NOMO-1 (cell line): ENCODE measurements around the gene DNPEP.
"Not testable (repeated sequence)": the region's sequence is repeated elsewhere in the genome, so short reads cannot be mapped to it uniquely, and the experiment has no call there.

ENCODE experiments used
- DNase-seq, 2 experiments: peaks; one replicate each; lab custom pipeline; 2025; ENCODE audit not compliant: unreplicated experiment in 2 of 2; lab: John Stamatoyannopoulos, UW

The DNPEP gene

DNA sequence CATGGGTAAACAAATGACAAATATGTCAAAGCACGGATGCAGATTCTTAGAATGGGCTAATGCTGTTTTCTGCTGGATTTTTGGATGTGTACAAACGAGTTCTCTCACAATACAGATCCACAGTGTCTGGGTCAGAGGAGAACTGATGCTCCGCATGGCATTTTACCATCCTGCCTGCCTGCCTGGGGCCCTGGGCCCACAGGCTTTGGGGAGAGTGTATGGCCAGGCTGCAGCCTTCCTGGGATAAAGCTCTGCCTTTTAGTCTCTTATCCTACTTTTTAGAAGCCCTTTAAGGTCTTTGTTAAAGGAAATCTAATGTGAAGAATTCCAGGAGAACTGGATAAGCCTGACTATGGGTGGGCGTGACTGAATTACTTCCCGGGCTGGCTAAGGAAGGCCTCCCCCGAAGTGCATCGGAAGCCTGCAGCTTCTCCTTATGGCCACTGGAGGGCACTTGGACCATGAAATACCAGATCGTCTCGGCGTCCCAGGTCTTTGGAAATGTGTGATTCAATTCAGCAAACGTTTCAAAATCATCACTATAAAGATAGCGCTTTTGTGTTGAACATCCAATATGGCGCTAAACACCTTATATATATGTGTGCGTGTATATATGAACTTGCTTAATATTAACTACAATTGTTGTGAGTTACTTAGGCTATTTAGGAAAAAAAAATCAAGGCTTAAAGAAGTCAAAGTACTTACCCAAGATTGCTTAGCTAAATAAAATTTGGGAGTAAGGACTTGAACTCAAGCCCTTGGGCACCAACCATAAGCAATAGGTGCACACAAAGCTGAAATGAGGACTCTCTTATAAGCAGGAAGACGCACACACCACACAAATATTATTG, 15.2 kb upstream of the DNPEP start:
- DNase-seq = peak; percentile 61 to 80

DNA sequence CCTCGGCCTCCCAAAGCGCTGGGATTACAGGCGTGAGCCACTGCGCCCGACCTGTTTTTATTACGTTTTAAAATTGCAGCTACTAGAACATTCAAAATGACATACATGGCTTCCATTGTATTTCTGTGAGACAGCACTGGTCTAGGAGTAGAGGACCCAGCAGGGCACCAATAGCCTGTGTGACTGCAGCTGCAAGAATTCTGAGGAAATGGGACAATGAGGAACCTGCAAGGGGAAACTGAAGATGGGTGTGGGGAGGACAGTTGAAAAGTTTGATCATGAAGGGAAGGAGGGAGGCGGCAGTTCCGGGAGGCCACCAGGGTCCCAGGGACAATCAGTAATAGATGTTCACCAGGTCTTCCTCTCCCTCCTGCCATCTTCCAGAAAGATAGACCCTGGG, 13.9 kb upstream of the DNPEP start:
- DNase-seq = peak; percentile 26 to 72

- no peak for DNase-seq
Observed at GRCh38 chr2:219400562-219400961, 12.8 kb upstream of the DNPEP start.

- peak; percentile 47 to 60 for DNase-seq
Observed at GRCh38 chr2:219399716-219400478, 12.2 kb upstream of the DNPEP start.

- no peak for DNase-seq
Observed at GRCh38 chr2:219398721-219399363, 11.1 kb upstream of the DNPEP start.

- DNase-seq = peak in 1 of 2 experiments; percentile 54
Observed at GRCh38 chr2:219396863-219397457, 9.2 kb upstream of the DNPEP start.

DNA sequence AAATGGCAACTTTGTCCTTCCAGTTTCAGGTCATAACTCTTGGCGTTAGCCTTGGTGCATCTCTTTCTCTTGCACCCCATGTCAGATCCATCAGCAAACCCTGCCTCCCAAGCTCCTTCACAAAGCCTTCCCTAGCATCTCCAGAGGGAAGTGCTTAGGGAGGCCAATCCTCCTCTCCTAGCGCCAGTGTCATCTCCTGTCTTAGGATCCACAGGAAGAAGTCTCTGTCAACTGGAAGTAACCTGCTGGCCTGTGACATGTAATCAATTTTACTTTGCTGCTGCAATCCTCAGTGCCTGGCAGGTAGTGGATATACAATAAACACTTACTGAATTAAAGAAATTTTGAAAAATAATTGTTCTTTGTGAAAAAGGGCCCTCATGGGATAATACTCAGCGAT, 7.9 kb upstream of the DNPEP start:
- DNase-seq = no peak

- DNase-seq = not testable (repeated sequence)
Observed at GRCh38 chr2:219395056-219395455, 7.3 kb upstream of the DNPEP start.

GRCh38 chr2:219392754-219393153, 5.0 kb upstream of the DNPEP start:
- no peak for DNase-seq

DNA sequence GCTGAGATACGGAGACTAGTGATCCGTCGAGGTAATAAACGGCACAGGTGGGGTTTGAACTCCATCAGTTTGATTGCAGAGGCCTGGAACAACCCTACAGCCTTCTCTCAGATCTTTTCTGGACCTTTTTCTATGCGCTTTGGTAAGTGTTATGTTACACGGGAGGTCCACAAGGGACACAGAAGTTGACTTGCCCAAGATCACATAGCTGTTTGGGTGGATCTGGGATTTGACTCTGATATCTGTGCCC, 1.1 kb upstream of the DNPEP start:
- DNase-seq = no peak

- DNase-seq = peak; percentile 94 to 97
Observed at GRCh38 chr2:219388121-219388906, 602 bp upstream of the DNPEP start.

- no peak for DNase-seq
Observed at GRCh38 chr2:219386532-219387280, 1.0 kb downstream of the DNPEP start.

DNA sequence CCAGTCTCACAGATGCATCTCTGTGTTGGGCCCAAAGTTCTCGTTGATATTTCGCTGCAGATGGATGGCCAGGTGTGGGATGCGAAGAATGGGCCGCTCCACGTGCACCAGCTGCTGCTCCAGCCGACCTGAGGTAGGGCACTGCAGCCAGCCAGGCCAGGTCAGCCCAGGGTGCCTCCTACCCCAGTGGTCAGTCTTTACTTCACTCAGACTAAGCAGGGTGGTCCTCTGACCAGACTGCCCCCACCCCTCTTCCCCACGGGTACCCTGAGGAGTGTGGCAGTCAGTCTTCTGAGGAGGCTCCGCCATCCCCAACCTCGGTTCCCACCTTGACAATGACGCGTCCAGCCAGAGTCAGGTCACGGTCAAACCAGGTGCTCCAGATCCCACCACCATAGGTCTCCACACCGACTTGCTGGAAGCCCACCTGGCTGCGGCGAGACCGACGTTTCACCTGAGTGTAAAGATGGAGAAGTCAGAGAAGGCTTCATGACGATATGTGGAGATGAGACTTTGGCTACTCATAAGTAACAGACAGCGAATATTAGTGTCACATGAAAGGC, 1.7 kb downstream of the DNPEP start:
- no peak for DNase-seq

DNA sequence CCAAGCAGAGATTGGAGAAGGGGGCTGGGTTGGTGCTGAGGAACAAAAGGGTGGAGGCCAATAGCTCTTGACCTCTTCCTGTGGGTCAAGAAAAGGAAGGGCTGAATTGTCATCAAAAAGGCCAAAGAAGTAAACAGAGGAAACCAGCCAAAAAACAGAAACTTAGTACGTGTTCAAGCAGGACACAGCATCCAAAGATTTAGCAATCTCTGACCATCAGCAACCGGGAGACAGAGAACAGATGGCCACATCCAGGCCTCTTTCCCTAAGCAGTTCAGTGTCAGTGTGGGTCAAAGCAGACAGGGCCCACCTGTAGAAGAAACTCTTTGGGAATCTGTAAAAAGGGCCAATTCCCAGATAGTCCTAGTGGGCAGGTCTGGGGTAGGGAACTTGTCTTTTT, 2.9 kb downstream of the DNPEP start:
- no peak for DNase-seq

DNA sequence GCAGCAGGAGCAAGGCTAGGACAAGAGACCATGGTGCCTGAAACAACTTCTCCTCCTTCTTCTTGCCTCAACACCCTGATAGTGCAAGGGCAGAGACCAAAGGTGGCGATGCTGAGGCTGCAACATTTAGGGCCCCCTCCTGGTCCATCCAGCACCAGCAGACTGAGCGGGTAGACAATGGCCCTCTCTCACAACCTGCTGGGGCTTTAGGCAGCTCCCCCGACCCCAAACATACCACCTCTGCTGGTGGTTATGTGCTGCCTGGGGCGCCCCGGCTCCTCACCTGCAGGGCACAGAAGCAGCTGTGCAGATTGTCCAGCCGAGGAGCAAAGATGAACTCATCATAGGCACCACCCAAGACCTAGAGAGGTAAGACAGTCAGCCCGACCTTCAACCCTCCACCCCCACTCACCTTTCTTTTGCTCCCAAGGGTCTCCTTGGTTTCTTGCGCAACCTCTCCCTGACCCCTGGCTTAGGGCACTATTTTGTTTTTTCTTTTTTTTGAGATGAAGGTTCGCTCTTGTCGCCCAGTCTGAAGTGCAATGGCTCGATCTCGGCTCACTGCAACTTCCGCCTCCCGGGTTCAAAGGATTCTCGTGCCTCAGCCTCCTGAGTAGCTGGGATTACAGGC, 3.5 kb downstream of the DNPEP start:
- DNase-seq = no peak

GRCh38 chr2:219381448-219381847, 6.3 kb downstream of the DNPEP start:
- no peak for DNase-seq

DNA sequence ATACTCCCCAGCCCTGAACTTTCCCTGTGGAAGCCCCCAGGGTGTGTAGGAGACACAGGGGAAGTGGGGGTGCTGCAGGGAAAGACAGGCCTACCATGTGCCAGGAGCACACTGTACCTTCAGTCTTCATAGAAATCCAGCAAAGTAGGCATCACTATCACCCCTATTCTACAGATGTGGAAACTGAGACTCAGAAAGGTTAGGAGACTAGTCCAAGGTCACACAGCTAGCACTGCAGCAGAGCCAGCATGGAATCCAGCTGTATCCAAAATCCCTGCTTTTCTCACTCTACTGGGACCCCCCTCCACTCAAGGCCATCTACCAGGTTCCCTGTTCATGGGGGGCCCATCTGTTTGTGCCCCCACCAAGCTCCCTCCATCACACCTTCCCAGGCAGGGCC, 6.8 kb downstream of the DNPEP start:
- DNase-seq = no peak

DNA sequence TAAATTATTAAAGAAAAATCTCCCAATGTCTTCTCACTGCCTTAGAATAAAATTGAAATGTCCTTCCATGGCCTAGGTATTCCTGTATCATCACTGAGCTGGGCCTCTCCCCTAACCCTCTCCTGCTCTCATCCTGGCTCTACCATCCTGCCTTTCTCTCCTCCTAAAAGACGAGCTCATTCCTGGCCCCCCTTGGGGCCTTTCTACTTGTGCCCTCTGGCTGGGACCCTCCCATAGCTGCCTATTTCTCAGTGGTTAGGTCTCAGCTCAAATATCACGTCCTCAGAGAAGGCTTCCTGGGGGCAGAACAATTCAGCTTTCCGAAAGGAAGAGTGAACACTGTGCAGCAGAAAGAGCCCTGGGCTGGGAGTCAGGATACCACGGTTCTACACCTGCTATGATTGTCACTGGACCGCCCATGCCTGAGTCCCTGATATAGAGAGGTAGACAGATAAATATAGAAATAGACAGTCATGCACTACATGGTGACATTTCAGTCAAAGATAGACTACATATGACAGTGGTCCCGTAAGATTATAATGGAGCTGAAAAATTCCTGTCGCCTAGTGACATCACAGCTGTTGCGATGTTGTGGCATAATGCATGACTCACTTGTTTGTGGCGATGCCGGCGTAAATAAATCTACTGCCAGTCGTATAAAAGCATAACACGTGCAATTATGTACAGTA, 9.4 kb downstream of the DNPEP start:
- DNase-seq = no peak

DNA sequence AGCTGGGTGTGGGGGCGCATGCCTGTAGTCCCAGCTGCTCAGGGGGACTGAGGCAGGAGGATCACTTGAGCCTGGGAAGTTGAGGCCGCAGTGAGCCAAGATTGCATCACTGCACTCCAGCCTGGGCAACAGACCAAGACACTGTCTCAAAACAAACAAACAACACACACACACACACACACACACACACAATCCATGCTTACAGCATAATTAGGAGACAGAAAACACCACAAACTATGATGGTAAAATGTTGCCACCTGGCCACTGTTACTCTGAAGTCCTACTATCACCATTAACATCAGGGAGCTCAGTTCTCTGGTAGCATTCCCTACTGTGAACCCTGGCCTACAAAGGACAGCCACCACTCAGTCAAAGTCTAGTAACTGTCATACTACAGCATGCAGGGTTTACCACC, 18.3 kb downstream of the DNPEP start:
- no peak for DNase-seq
